Adrenal gland (tissue), 5 donors: ENCODE results near the gene ATG2B.

ENCODE experiments used
- CTCF ChIP-seq, 6 experiments: fragments of 450-650 bp in 4 of 6; fragments of 200-600 bp in 2 of 6; sonication (generic) in 1 of 6; IDR thresholded peaks; 1 replicate in 5 of 6; 2 replicates in 1 of 6; pipeline versions ENCODE4 v1.5.1 to v1.8.0; 2016 to 2021; ENCODE audit warnings: antibody characterized with exemption in 6 of 6, mild to moderate bottlenecking in 2 of 6, moderate library complexity in 1 of 6
- POLR2A ChIP-seq, 2 donors: fragments of 450-650 bp; IDR thresholded peaks; one replicate each; pipeline ENCODE4 v1.6.1; 2017; ENCODE audit warnings: antibody characterized with exemption in 2 of 2, mild to moderate bottlenecking in 2 of 2, moderate library complexity in 1 of 2
- donor health status: DM: no; HTN: no; CAD: no.

- TF ChIP-seq CTCF (IDR thresholded peaks at IDR 0.05): no peak
- no peak for TF ChIP-seq POLR2A (IDR thresholded peaks at IDR 0.05)
These were observed 129.5 kb downstream of the ATG2B start for GRCh38 chr14:96233661-96234060.
